Stimulated activated CD8-positive, alpha-beta memory T cell treated with anti-CD3 and anti-CD28 coated beads, Interleukin-12 subunit alpha, Interleukin-12 subunit beta, amount 100 ng/mL, for 1 hour (primary cell): ENCODE data around the gene IHH.
A peak's percentile ranks its signal among the peaks of the same experiment; 100 is the strongest.

Experiments
- DNase-seq: peaks from one replicate; pipeline ENCODE4 v3.0.0-alpha.2; 2020; ENCODE audit warnings: low read depth

IHH gene

DNA sequence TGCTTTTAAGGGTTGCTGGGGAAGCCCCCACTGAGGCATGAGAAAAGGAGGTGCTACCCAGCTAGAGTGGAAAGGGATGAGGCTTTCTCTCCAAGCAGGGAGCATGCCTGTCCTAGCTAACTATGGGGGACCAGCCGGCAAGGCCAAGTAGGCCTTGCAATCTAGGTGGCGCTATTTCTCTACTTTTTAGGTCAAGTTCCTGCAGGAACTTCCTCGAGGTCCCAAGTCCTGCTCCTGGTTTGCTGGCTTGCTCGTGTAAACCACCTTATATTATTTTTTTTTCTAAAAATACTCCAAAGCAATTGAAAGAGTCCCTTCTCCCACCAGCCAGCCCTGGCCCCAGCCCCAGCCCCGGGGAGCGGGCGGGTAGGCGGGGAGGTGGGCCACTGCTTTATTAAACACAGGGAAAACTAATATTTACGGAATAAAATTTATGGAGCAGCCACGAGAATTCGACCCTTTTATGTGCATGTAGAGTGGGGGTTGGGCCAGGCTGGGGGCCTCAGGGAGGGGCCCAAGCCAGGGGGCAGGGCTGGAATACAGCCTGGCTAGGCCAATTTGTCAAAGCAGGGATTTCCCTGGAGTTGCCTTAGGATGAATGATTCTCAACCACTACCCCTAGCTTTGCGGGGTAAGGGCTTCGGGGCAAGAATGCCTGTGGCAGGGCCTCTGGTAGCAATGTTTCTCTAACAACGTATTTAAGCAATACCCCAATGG, 12.8 kb upstream of the IHH start:
- no peak for DNase-seq

GRCh38 chr2:219072741-219073250, 12.1 kb upstream of the IHH start:
- DNase-seq = no peak

DNA sequence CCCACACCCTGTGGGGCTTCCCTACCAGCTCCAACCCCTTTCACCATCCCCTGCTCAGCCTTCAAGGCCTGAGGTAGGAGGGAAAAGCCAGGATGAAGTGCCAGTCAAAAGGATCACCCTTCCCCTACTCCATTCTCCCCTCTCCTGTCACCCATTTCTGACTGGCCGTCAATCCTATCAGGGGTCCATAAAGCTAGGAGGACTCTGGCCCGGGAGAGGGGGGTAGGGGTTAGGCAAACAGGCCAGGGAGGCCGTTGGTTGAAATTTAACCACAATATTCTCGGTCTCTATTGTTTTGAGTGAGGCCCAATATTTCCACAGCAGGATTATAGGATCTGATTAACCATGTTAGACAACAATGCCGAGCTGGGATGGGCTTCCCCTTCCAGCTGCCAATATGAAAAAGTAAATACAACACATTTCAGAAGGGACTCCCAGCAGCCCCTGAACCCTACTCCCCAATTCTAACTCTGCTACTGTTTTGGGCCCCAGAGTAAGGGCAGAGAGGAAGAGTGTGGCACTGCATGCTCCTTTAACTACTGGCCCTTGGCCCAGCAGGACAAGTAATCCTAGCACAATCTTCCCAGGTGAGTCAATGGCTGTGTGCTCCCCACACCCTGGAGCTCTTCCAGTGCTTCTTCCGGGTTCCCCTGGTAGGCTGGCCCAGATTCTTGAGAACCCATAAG, 10.6 kb upstream of the IHH start:
- no peak for DNase-seq

DNA sequence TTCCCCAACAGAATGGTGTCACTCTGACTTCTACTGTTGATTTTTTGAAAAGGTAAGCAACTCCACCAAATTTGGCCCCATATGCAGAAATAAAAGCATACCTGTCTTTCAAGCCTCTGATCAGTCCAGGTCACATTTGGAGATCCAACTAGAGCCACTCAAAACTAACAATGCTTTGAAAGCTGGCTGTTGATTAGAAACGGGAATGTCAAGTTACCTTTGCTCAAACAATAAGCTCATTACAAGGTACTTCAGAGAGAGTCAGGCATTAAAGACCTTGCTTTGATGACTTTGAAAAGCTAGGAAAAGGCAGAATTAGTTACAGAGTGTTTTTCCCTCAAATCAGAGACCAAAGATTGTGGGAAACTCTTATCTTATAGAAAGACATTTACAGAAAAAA, 4.8 kb upstream of the IHH start:
- no peak for DNase-seq

DNA sequence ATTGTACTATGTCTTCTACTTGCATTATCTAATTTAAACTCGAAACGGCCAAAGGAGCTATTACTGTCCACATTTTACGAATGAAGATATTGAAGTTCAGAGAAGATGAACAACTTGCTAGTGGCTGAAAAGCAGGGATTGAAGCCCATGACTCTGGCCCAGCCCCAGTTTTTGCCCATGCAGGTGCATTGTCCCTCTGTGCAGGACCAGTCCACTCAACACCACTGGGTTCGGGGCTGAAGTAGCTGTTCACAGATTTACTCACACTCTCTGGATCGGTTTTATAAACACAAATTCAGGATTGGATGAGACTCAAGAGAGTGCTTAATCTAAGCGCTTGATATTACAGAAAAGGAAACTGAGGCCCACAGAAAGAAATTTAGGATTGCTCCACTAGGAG, 1.4 kb upstream of the IHH start:
- DNase-seq = no peak

- no peak for DNase-seq
Measured at GRCh38 chr2:219059725-219060682, 717 bp downstream of the IHH start.

DNA sequence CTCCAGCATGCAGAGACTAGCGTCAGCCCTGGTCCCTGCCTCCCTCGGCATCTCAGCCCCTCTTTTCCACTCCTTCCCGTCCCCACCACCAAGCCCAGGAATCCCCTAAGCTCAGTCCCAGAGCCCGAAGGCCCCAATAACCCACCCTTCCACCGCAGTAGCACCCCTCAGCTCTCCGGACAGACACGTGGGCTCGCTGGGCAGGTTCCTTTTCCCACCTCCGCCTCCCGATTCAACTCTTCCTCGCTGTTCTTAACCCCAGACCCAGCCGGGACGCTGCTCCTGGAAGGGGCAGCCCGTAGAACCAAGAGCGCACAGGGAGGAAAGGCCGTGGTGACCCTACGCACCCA, 1.4 kb downstream of the IHH start:
- DNase-seq = no peak

DNA sequence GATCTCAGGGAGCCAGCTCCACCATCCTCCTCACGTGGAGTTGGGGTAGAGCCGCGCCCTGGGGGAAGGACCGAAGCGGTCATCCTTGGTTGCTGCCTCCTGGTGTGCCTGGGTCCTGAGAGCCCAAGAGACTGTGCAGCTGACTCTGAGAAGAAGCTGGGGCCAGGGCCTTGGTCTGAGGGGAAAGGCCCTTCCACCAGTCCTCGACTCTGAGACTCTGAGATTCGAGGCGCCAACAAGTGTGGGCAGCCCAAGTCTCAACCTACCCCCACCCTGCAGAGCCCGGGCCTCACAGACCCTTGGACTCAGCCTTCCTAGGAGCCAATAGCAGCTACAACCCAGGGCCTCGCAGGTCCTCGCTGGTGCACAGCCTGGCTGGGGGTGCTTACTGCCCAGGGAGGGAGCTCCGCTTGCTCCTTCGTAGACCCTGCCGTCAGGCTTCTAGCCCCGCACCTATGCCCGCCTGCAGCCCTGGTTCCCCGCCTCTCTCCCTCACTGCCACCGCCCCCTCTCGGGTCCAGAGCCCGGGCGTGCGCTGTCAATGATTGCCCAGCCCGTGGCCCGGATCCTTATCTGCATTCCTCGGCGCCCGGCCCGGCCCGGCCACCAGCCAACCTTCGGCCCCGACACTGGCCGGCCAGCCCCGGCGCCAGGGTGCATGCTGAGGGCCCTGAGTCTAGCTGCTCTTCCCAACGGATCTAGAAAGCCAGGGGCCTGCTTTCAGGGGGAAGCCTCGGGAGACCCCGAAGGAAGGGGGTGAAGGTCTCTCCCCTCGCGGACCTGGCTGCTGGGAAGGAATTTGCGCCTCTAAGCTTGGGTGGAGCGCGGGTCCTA, 2.0 kb downstream of the IHH start:
- no peak for DNase-seq

- peak; percentile 53 for DNase-seq
Measured at GRCh38 chr2:219057709-219058540, 2.8 kb downstream of the IHH start.

GRCh38 chr2:219056896-219057708, 3.6 kb downstream of the IHH start:
- DNase-seq = no peak

DNA sequence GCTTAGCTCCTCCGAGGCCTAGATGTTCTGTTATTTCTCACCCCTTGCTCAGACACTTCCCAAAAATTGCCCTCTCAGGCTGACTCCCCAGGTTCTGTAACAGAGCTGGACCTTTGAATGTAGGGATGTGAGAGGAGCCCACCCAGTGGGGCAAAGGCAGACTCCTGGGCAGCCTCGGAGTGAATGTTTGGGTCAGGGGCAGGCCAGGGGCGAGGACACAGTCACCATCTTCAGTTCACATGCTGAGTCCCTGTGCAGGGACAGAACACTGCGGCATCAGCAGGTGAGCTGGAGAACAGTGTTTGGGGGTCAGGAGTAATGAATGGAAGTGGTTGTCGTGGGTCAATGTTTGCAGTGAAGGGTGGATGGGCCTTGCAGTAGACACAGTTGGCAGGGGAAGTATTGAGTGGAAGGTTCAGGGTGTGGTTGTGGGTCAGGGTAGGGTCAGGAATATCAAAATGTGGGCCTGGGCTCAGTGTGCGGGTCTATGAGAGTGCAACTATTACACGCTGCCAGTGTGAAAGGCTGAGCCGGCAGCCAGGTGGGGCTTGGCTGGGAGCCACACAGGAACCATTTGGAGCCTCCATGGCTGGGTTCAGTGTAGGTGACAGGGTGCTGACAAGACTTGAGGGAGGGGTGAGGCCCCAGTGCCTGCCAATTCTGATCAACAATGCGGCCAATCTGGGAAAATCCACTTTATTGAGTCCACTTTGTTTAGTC, 4.4 kb downstream of the IHH start:
- DNase-seq = no peak

DNA sequence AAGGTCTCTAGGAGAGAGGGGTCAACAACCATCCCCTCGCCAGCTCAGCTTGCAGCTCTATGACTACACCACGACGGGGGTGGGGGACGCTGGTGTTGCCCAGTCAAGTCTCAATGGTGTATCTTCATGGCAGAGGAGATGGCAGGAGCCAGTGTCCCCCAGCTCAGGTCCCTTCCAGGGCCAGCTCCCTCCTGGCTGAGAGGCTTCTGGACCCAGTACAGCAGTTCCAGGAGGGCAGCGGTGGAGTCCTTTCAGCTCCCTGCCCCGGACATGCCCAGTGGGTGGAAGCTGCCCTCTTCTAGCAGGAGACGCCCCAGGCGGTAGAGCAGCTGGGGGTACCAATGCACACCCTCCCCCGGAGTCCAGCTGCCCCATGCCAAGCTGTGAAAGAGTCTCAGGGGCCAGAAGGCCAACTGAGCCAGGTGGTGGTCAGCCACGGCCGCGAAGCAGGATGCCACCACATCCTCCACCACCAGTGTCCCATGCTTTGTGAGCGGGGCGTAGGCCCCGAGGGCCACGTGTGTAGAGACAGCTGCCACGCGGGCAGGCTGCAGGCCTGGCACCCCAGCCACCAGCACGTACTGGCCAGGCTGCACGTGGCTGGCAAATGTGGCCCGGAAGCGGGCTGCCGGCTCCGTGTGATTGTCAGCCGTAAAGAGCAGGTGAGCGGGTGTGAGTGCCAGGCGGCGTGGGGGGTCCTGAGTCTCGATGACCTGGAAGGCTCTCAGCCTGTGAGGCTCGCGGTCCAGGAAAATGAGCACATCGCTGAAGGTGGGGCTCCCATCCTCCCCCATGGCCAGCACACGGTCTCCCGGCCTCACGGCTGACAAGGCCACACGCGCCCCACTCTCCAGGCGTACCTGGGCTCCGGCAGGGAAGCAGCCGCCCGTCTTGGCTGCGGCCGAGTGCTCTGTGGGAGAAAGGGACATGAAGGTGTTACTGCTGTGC, 5.5 kb downstream of the IHH start:
- DNase-seq = no peak

- DNase-seq = no peak
Measured at GRCh38 chr2:219049282-219049681, 11.4 kb downstream of the IHH start.

- DNase-seq = no peak
Measured at GRCh38 chr2:219045937-219046550, 14.7 kb downstream of the IHH start.

DNA sequence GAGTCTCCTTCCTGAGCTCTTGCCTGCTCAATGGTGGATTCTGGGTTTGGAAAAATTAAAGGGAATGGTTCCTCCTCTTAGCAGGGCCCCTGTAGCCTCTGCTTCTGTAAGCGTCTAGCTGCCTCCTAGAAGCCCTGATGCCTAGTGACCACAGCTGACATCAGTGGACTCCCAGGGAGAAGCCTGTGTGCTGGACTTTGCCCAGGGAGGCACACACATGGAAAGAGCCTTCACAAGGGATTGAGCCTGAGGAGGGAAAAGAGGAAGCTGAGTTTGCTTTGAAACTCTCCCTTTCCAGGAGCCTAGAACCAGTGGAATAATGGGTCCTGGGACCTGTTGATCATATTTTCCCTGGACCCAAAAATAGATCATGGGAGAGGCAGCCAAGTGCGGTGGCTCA, 18.0 kb downstream of the IHH start:
- no peak for DNase-seq

DNA sequence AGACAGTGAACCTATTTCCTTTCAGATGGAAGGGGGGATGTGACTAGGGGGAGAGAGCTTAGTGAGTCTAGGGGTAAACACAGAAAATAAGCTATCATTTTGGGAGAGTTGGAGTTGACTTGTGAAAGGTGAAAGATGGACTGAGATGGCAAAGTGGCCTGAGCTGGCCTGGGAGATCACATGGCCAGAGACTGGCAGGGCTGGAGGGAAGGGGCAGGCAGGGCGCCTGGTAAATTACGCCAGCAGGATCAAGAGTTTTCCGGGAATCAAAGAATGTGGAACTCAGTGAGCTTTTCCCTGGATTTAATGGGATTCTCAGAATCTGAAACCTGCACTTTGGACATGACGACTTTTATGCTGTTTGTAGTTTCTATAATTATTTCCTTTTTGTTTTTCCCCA, 18.6 kb downstream of the IHH start:
- no peak for DNase-seq

- DNase-seq = no peak
Measured at GRCh38 chr2:219041252-219041651, 19.5 kb downstream of the IHH start, which contains the start of gene CFAP65. Gene CFAP65 (minus strand): TSS chr2:219041516. CDS start chr2:219039048, 2,468 bp downstream.

GRCh38 chr2:219038600-219038999, 22.1 kb downstream of the IHH start:
- DNase-seq = no peak
